WI38 (cell line): ENCODE data around the gene ACTG1.

ENCODE experiments used
- H3K4me3 ChIP-seq: 2 replicates; pipeline ENCODE4 v1.5.1; 2011; ENCODE audit warnings: low read depth, mild to moderate bottlenecking, control low read depth, low read length
- TF ChIP-seq, protein P1 (sequence below): IDR thresholded peaks from 2 replicates; pipeline ENCODE4 v1.5.1; 2012; ENCODE audit warnings: low read depth, mild to moderate bottlenecking, control low read depth, low read length

Gene ACTG1

GRCh38 chr17:81512562-81513371 lies at the start of gene ACTG1:
TSS of gene ACTG1 (minus strand) at chr17:81512799. CDS start at chr17:81512354, 445 bp downstream.
- H3K4me3 ChIP-seq, result peak within 1 kb of the TSS; percentile 95
- TF ChIP-seq, protein P1, sequence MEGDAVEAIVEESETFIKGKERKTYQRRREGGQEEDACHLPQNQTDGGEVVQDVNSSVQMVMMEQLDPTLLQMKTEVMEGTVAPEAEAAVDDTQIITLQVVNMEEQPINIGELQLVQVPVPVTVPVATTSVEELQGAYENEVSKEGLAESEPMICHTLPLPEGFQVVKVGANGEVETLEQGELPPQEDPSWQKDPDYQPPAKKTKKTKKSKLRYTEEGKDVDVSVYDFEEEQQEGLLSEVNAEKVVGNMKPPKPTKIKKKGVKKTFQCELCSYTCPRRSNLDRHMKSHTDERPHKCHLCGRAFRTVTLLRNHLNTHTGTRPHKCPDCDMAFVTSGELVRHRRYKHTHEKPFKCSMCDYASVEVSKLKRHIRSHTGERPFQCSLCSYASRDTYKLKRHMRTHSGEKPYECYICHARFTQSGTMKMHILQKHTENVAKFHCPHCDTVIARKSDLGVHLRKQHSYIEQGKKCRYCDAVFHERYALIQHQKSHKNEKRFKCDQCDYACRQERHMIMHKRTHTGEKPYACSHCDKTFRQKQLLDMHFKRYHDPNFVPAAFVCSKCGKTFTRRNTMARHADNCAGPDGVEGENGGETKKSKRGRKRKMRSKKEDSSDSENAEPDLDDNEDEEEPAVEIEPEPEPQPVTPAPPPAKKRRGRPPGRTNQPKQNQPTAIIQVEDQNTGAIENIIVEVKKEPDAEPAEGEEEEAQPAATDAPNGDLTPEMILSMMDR, result no peak

DNA sequence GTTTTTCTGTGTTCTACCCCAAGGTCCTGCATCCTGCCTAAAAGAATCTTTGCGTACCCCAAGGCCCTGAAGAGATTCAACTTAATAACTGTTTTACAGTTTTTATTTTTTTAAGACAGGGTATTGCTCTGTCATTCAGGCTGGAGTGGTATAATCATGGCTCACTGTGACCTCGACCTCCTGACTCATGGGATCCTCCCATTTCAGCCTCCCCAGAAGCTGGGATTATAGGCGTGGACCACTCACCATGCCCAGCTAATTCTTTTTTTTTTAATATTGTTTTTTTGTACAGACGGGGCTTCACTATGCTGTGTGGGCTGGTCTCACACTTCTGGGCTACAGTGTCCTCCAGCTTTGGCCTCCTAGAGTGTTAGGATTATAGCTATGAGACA lies 48.9 kb upstream of the ACTG1 start:
- H3K4me3 ChIP-seq, result no peak overlapping the region
- TF ChIP-seq, protein P1, result no peak

DNA sequence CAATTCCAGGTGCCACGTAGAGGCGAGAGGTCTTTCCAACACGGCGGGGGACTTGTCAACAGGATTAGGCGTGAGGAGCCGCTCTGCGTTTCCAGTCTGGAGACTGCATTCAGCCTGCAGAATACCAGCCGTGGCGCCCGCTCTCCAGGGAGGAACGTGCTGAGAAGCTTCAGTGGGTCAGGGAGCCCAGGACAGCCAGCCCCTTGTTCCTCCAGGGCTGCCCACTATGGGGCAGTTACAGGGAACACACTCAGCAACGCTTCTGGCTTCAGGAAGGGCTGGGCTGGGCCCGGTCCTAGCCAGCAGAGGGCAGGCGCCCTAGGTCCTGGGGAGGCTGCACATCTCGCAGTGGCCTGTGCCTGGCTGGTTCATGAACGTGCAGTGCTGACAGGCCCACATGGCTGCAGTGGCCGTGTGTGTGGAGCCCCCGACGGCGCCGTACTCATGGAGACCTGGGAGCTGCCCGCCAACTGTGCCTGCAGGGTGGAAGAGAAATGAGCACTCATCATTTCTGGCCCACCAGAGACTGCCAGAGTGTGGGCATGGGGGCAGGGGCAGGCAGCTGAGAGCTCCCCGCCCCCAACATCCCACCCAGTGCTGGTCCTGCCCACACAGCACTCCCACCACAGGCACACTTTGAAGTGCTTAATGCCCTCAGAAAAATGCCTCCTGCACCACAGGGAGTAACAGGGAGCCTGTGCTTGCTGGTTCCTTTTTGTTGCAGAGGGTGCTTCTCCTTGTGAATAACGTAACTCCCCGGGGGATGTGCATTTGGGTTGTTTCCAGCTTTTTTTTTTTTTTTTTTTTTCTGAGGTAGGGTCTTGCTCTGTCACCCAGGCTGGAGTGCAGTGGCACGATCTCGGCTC lies 46.6 kb upstream of the ACTG1 start:
- no peak overlapping the region for H3K4me3 ChIP-seq
- TF ChIP-seq, protein P1, result 0 out of 2 replicates have a peak, but pooled peaks have one; percentile 6

DNA sequence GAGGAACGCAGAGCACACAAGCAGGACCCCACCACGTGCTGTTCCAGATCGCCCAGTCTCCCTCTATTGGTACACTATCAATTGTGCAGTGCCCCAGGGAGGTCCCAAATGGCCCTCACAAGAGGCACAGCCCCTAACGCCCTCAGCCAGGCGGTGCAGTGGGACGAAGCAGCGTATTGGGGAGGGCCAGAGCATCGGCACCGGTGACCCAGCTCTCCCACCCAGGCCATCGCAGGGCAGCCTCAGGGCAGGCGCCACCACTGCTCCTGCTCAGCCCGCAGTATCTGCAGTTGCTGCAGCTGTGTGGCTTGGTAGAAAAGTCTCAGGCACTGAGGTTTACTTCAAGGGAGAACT lies 45.5 kb upstream of the ACTG1 start:
- TF ChIP-seq, protein P1, result no peak
- H3K4me3 ChIP-seq, result no peak overlapping the region

- H3K4me3 ChIP-seq, result no peak overlapping the region
- TF ChIP-seq, protein P1, result no peak
Measured at GRCh38 chr17:81557276-81558114, 44.9 kb upstream of the ACTG1 start.

DNA sequence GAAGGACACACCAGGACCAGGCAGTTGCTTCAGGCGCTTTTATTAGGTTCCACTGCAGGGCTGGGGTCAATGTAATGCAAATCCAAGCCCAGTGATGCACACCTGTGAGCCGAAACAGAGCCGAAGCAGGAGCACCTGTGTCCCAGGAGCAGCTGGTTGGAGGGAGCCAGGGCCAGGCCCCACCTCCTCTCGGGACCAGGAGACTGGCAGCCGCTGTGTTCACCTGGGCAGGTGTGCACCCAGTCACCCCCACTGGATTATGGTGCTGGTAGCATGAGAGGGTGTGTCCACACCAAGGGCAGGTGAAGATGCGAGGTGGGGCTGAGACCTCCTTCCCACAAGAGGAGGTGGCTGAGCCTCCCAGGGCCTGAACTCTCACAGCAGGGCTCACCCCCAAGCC lies 44.3 kb upstream of the ACTG1 start:
- no peak overlapping the region for H3K4me3 ChIP-seq
- TF ChIP-seq, protein P1, result no peak
